K562 (cell line): Measurements from ENCODE around the gene WDR81. TPM values are rescaled to one million over a fixed set of nuclear protein-coding genes. Genes with fewer than 3 reads are reported as not detected.

Source experiments
- ATF3 ChIP-seq, 2 experiments: fragments of 450-650 bp in 1 of 2; sonication (generic) in 1 of 2; formaldehyde crosslinking in 1 of 2; IDR thresholded peaks in 1 of 2; conservative IDR thresholded peaks in 1 of 2; 2 replicates each; pipeline versions ENCODE4 v1.6.1 to v1.8.1; 2016 to 2023; ENCODE audit warnings: mild to moderate bottlenecking in 2 of 2, moderate library complexity in 2 of 2, inconsistent platforms in 1 of 2, missing genetic modification reagents in 1 of 2
- ATF7 ChIP-seq: fragments of 450-650 bp; IDR thresholded peaks from 2 replicates; pipeline ENCODE4 v1.7.1; 2014; ENCODE audit warnings: mild to moderate bottlenecking, moderate library complexity
- CBX8 ChIP-seq: fragments of 200-600 bp; sonication (generic); IDR thresholded peaks from 2 replicates; pipeline ENCODE4 v1.6.1; 2012; ENCODE audit warnings: borderline replicate concordance, mixed run types, low read depth, mild to moderate bottlenecking, moderate library complexity, mixed read lengths, low read length, control low read depth, inconsistent platforms; ENCODE audit not compliant: poor library complexity, severe bottlenecking; ENCODE audit errors: extremely low read depth
- CC2D1A ChIP-seq: fragments of 450-650 bp; IDR thresholded peaks from 2 replicates; pipeline ENCODE4 v1.6.1; 2017; ENCODE audit warnings: mild to moderate bottlenecking
- ELK3 ChIP-seq: fragments of 450-650 bp; formaldehyde crosslinking; IDR thresholded peaks from 2 replicates; pipeline ENCODE4 v1.4.0; 2020; ENCODE audit warnings: mild to moderate bottlenecking
- KAT2B ChIP-seq: IDR thresholded peaks from one replicate; pipeline ENCODE4 v1.6.1; 2012; ENCODE audit warnings: low read depth, mild to moderate bottlenecking, control low read depth, inconsistent platforms, low read length, moderate library complexity
- KHSRP ChIP-seq: fragments of 450-650 bp; IDR thresholded peaks from 2 replicates; pipeline ENCODE4 v1.6.1; 2017
- MCM2 ChIP-seq: fragments of 450-650 bp; IDR thresholded peaks from 2 replicates; pipeline ENCODE4 v1.6.1; 2017; ENCODE audit warnings: low read depth, mild to moderate bottlenecking
- NFIX ChIP-seq: fragments of 250-450 bp; sonication (Bioruptor Pico); IDR thresholded peaks from 2 replicates; pipeline ENCODE4 v1.4.0; 2020; ENCODE audit warnings: low read depth, mild to moderate bottlenecking, moderate library complexity
- NR2C2 ChIP-seq, 2 experiments: fragments of 200-800 bp in 1 of 2; sonication (Bioruptor generic) in 1 of 2; sonication (generic) in 1 of 2; formaldehyde crosslinking in 1 of 2; IDR thresholded peaks; 2 replicates each; pipeline versions ENCODE4 v1.6.1 to v1.8.0; 2016 to 2022; ENCODE audit warnings: mild to moderate bottlenecking in 1 of 2, missing compliant biosample characterization in 1 of 2, missing genetic modification characterization in 1 of 2, missing genetic modification reagents in 1 of 2
- NR3C1 ChIP-seq: sonication (generic); formaldehyde crosslinking; IDR thresholded peaks from 2 replicates; pipeline ENCODE4 v1.8.1; 2022; ENCODE audit warnings: missing genetic modification reagents
- NR4A1 ChIP-seq, 2 experiments: fragments of 250-450 bp in 1 of 2; fragments of 450-650 bp in 1 of 2; sonication (Bioruptor Pico) in 1 of 2; IDR thresholded peaks; 2 replicates each; pipeline versions ENCODE4 v1.4.0 to v1.6.1; 2016 to 2020; ENCODE audit warnings: mild to moderate bottlenecking in 2 of 2, missing compliant biosample characterization in 1 of 2, missing genetic modification characterization in 1 of 2, moderate library complexity in 1 of 2
- POLR2H ChIP-seq: IDR thresholded peaks from 2 replicates; pipeline ENCODE4 v1.6.1; 2016; ENCODE audit warnings: missing genetic modification characterization, low read depth, mild to moderate bottlenecking, control low read depth, missing compliant biosample characterization, moderate library complexity
- RB1 ChIP-seq: fragments of 450-650 bp; IDR thresholded peaks from 2 replicates; pipeline ENCODE4 v1.6.1; 2017; ENCODE audit warnings: low read depth, mild to moderate bottlenecking
- SIN3A ChIP-seq, 2 experiments: fragments of 150-350 bp in 1 of 2; IDR thresholded peaks; 2 replicates each; pipeline ENCODE4 v1.6.1; 2011 to 2016; ENCODE audit warnings: borderline replicate concordance in 2 of 2, low read depth in 2 of 2, low read length in 2 of 2, mild to moderate bottlenecking in 2 of 2, moderate library complexity in 2 of 2; ENCODE audit not compliant: control insufficient read depth in 1 of 2
- SMARCA5 ChIP-seq: fragments of 450-650 bp; IDR thresholded peaks from 2 replicates; pipeline ENCODE4 v1.6.1; 2016
- U2AF1 ChIP-seq: fragments of 200-400 bp; formaldehyde crosslinking; optimal IDR thresholded peaks from 2 replicates; pipeline ENCODE3; 2017; ENCODE audit warnings: mild to moderate bottlenecking, low read depth, low read length, moderate library complexity
- XRCC5 ChIP-seq: fragments of 200-400 bp; formaldehyde crosslinking; IDR thresholded peaks from 2 replicates; pipeline ENCODE4 v1.6.1; 2017; ENCODE audit warnings: low read depth, mild to moderate bottlenecking, low read length
- ZFP36 ChIP-seq: fragments of 150-350 bp; IDR thresholded peaks from 2 replicates; pipeline ENCODE4 v1.6.1; 2018; ENCODE audit warnings: low read length, low read depth; ENCODE audit not compliant: partially characterized antibody
- ZFP91 ChIP-seq: sonication (generic); formaldehyde crosslinking; IDR thresholded peaks from 2 replicates; pipeline ENCODE4 v1.8.0; 2022; ENCODE audit warnings: mild to moderate bottlenecking, missing genetic modification reagents
- ZNF23 ChIP-seq: fragments of 250-450 bp; sonication (Bioruptor Pico); IDR thresholded peaks from 2 replicates; pipeline ENCODE4 v1.4.0; 2020; ENCODE audit warnings: mild to moderate bottlenecking
- ZSCAN29 ChIP-seq: fragments of 450-650 bp; IDR thresholded peaks from 2 replicates; pipeline ENCODE4 v1.6.1; 2017
- polyA plus RNA-seq, 8 experiments: library from polyadenylated mRNA; depleted of rRNA in 4 of 8; stranded (reverse) in 5 of 8; unstranded in 3 of 8; fragments of >200 nt; fragmentation: Nextera tagmentation in 2 of 8; fragmentation: Illumina TruSeq in 1 of 8; extraction: Ambion mirVana in 2 of 8; extraction: Trizol in 1 of 8; gene quantifications; 2 replicates each; pipeline versions ENCODE4 v1.2.1 to v1.2.3, GENCODE V29; 2011 to 2014; ENCODE audit warnings: inconsistent platforms in 1 of 8, missing spikeins in 1 of 8
- total RNA-seq, 7 experiments: library from RNA; depleted of rRNA in 6 of 7; stranded (reverse); fragments of >200 nt in 6 of 7; fragmentation: Illumina TruSeq in 2 of 7; extraction: Trizol in 2 of 7; gene quantifications; 2 replicates each; pipeline versions ENCODE4 v1.2.1 to v1.2.3, GENCODE V29; 2011 to 2021; ENCODE audit warnings: low replicate concordance in 1 of 7

Gene WDR81
- total and polyA plus RNA-seq, 9 of the 15 experiments (the other 6 are each of a cell fraction or from before 2014, with no cell fraction given), result 0.01 to 17.1 (median 3.3) TPM

GRCh38 chr17:1736348-1737281 is 12.1 kb downstream of the WDR81 start (continued):
- no peak for TF ChIP-seq NFIX
- TF ChIP-seq KHSRP, result no peak
- no peak for TF ChIP-seq ZNF23 (CRISPR knock-in tag)
- TF ChIP-seq ATF3 (IDR thresholded peaks at IDR 0.05), result 0 out of 2 replicates have a peak, but pooled peaks have one; percentile 12
- no peak for TF ChIP-seq ATF3 (CRISPR knock-in tag; conservative IDR thresholded peaks at IDR 0.05)
- no peak for TF ChIP-seq KAT2B
- no peak for TF ChIP-seq SIN3A (IDR thresholded peaks at IDR 0.05; ENCODE audit: borderline replicate concordance in 2 of 2, control insufficient read depth in 1 of 2, low read depth in 2 of 2, low read length in 2 of 2)
- TF ChIP-seq POLR2H (tag), result no peak
- no peak for TF ChIP-seq ELK3 (CRISPR knock-in tag)
- no peak for TF ChIP-seq CBX8
- TF ChIP-seq U2AF1, result no peak
- no peak for TF ChIP-seq CC2D1A
- TF ChIP-seq MCM2, result no peak
- no peak for TF ChIP-seq NR4A1 (CRISPR knock-in tag; IDR thresholded peaks at IDR 0.05)
- TF ChIP-seq NR4A1 (tag; IDR thresholded peaks at IDR 0.05), result no peak
- TF ChIP-seq XRCC5, result 0 out of 2 replicates have a peak, but pooled peaks have one; percentile 21
- TF ChIP-seq NR3C1 (CRISPR knock-in tag), result no peak
- TF ChIP-seq SMARCA5, result no peak; the same call in 1 of the 2 replicates
- peak; percentile 14; the same call in 1 of the 2 replicates for TF ChIP-seq NR2C2 (CRISPR knock-in tag; IDR thresholded peaks at IDR 0.05)
- peak; percentile 70 for TF ChIP-seq NR2C2 (tag; IDR thresholded peaks at IDR 0.05)
- no peak for TF ChIP-seq ZSCAN29
- peak; percentile 19; the same call in 1 of the 2 replicates for TF ChIP-seq ATF7
- TF ChIP-seq RB1, result no peak
- TF ChIP-seq ZFP91 (CRISPR knock-in tag), result no peak
- no peak for TF ChIP-seq ZFP36
